Hepatic stellate cell (primary cell): ENCODE measurements around the gene TJP1.
"Not testable (repeated sequence)": the region's sequence is repeated elsewhere in the genome, so short reads cannot be mapped to it uniquely, and the experiment has no call there.

Source experiments
- DNase-seq: peaks from one replicate; pipeline ENCODE4 v3.0.0; 2011; ENCODE audit warnings: low spot score

TJP1 gene

GRCh38 chr15:29657476-29657817, 164.8 kb downstream of the TJP1 start:
- not testable (repeated sequence) for DNase-seq

- no peak for DNase-seq
These were observed 165.4 kb downstream of the TJP1 start for GRCh38 chr15:29656636-29657475.

GRCh38 chr15:29652595-29652994, 169.7 kb downstream of the TJP1 start:
- no peak for DNase-seq

- no peak for DNase-seq
These were observed 170.6 kb downstream of the TJP1 start for GRCh38 chr15:29651476-29652233.
